WTC11 (cell line): ENCODE measurements around the gene DSE. TPM values are rescaled to one million over a fixed set of nuclear protein-coding genes. Genes with fewer than 3 reads are reported as not detected.

Experiments used
- AFF4 ChIP-seq: sonication (generic); formaldehyde crosslinking; IDR thresholded peaks from 2 replicates; pipeline ENCODE4 v1.8.1; 2023; ENCODE audit warnings: mild to moderate bottlenecking, missing genetic modification reagents, borderline replicate concordance
- ATF1 ChIP-seq: sonication (generic); formaldehyde crosslinking; IDR thresholded peaks from 2 replicates; pipeline ENCODE4 v1.8.1; 2023; ENCODE audit warnings: mild to moderate bottlenecking, moderate library complexity, missing genetic modification reagents
- CBFB ChIP-seq: sonication (generic); formaldehyde crosslinking; IDR thresholded peaks from 2 replicates; pipeline ENCODE4 v1.8.1; 2022; ENCODE audit warnings: mild to moderate bottlenecking, low read depth, missing genetic modification reagents
- CTCF ChIP-seq: fragments of 200-600 bp; IDR thresholded peaks from 2 replicates; pipeline ENCODE4 v1.8.0; 2022; ENCODE audit warnings: antibody characterized with exemption
- FOXJ3 ChIP-seq: sonication (generic); formaldehyde crosslinking; IDR thresholded peaks from 2 replicates; pipeline ENCODE4 v1.9.0; 2021; ENCODE audit warnings: missing genetic modification reagents, mild to moderate bottlenecking, borderline replicate concordance
- FOXP4 ChIP-seq: sonication (generic); formaldehyde crosslinking; IDR thresholded peaks from 2 replicates; pipeline ENCODE4 v1.8.0; 2022; ENCODE audit warnings: mild to moderate bottlenecking, missing genetic modification reagents
- GABPB1 ChIP-seq: sonication (generic); formaldehyde crosslinking; IDR thresholded peaks from 2 replicates; pipeline ENCODE4 v1.8.1; 2023; ENCODE audit warnings: mild to moderate bottlenecking, missing genetic modification reagents
- GRHL2 ChIP-seq: fragments of 250-450 bp; sonication (Bioruptor Pico); IDR thresholded peaks from 2 replicates; pipeline ENCODE4 v1.8.0; 2022; ENCODE audit warnings: mild to moderate bottlenecking, moderate library complexity; ENCODE audit not compliant: insufficient replicate concordance, severe bottlenecking
- IRF1 ChIP-seq: sonication (generic); formaldehyde crosslinking; IDR thresholded peaks from 2 replicates; pipeline ENCODE4 v1.8.0; 2023; ENCODE audit warnings: missing genetic modification reagents
- IRF2 ChIP-seq: sonication (generic); formaldehyde crosslinking; IDR thresholded peaks from 2 replicates; pipeline ENCODE4 v1.8.0; 2022; ENCODE audit warnings: low read depth, missing genetic modification reagents, borderline replicate concordance
- KAT7 ChIP-seq: sonication (generic); formaldehyde crosslinking; IDR thresholded peaks from 2 replicates; pipeline ENCODE4 v1.8.1; 2023; ENCODE audit warnings: missing genetic modification reagents, mild to moderate bottlenecking, borderline replicate concordance
- MAX ChIP-seq: sonication (generic); formaldehyde crosslinking; IDR thresholded peaks from 2 replicates; pipeline ENCODE4 v1.8.0; 2022; ENCODE audit warnings: mild to moderate bottlenecking, missing genetic modification reagents
- MLX ChIP-seq: sonication (generic); formaldehyde crosslinking; IDR thresholded peaks from 2 replicates; pipeline ENCODE4 v1.8.1; 2023; ENCODE audit warnings: mild to moderate bottlenecking, missing genetic modification reagents, moderate library complexity
- MXD4 ChIP-seq: fragments of 250-450 bp; sonication (Bioruptor Pico); IDR thresholded peaks from 2 replicates; pipeline ENCODE4 v1.8.0; 2021; ENCODE audit warnings: mild to moderate bottlenecking, moderate library complexity, borderline replicate concordance
- NFE2L1 ChIP-seq: sonication (generic); formaldehyde crosslinking; IDR thresholded peaks from 2 replicates; pipeline ENCODE4 v1.8.1; 2023; ENCODE audit warnings: missing genetic modification reagents
- NR1H2 ChIP-seq: sonication (generic); formaldehyde crosslinking; IDR thresholded peaks from 2 replicates; pipeline ENCODE4 v1.9.0; 2021; ENCODE audit warnings: mild to moderate bottlenecking, moderate library complexity, missing genetic modification reagents
- NR2C2 ChIP-seq: sonication (generic); formaldehyde crosslinking; IDR thresholded peaks from 2 replicates; pipeline ENCODE4 v1.8.0; 2022; ENCODE audit warnings: mild to moderate bottlenecking, missing genetic modification reagents
- OVOL2 ChIP-seq: fragments of 250-450 bp; sonication (Bioruptor Pico); IDR thresholded peaks from 2 replicates; pipeline ENCODE4 v1.9.0; 2021; ENCODE audit warnings: mild to moderate bottlenecking, borderline replicate concordance
- PRRX2 ChIP-seq: fragments of 250-450 bp; sonication (Bioruptor Pico); IDR thresholded peaks from 2 replicates; pipeline ENCODE4 v1.8.0; 2021; ENCODE audit warnings: mild to moderate bottlenecking
- RORB ChIP-seq: fragments of 250-450 bp; sonication (Bioruptor Pico); IDR thresholded peaks from 2 replicates; pipeline ENCODE4 v1.9.0; 2021; ENCODE audit warnings: mild to moderate bottlenecking
- SMAD3 ChIP-seq: sonication (generic); formaldehyde crosslinking; IDR thresholded peaks from 2 replicates; pipeline ENCODE4 v1.8.0; 2022; ENCODE audit warnings: missing genetic modification reagents, mild to moderate bottlenecking, borderline replicate concordance
- SP1 ChIP-seq: sonication (generic); formaldehyde crosslinking; conservative IDR thresholded peaks from 2 replicates; pipeline ENCODE4 v1.8.1; 2022; ENCODE audit warnings: missing genetic modification reagents
- TEAD4 ChIP-seq: sonication (generic); formaldehyde crosslinking; IDR thresholded peaks from 2 replicates; pipeline ENCODE4 v1.8.0; 2022; ENCODE audit warnings: mild to moderate bottlenecking, missing genetic modification reagents
- ZNF232 ChIP-seq: sonication (generic); formaldehyde crosslinking; IDR thresholded peaks from 2 replicates; pipeline ENCODE4 v1.8.0; 2022; ENCODE audit warnings: mild to moderate bottlenecking, missing genetic modification reagents
- ZNF317 ChIP-seq: sonication (generic); formaldehyde crosslinking; IDR thresholded peaks from 2 replicates; pipeline ENCODE4 v1.8.1; 2023; ENCODE audit warnings: low read depth, mild to moderate bottlenecking, moderate library complexity, missing genetic modification reagents, borderline replicate concordance
- ZNF396 ChIP-seq: fragments of 250-450 bp; sonication (Bioruptor Pico); IDR thresholded peaks from 2 replicates; pipeline ENCODE4 v1.8.0; 2021; ENCODE audit warnings: mild to moderate bottlenecking, moderate library complexity, borderline replicate concordance
- ZNF416 ChIP-seq: fragments of 250-450 bp; sonication (Bioruptor Pico); IDR thresholded peaks from 2 replicates; pipeline ENCODE4 v1.9.0; 2021; ENCODE audit warnings: mild to moderate bottlenecking, inconsistent platforms
- ZSCAN18 ChIP-seq: fragments of 250-450 bp; sonication (Bioruptor Pico); IDR thresholded peaks from 2 replicates; pipeline ENCODE4 v2.1.2; 2022; ENCODE audit warnings: mild to moderate bottlenecking, moderate library complexity
- total RNA-seq: library from RNA; stranded (reverse); gene quantifications from 3 replicates; pipeline ENCODE4 v1.2.3, GENCODE V29; 2021

The DSE gene
- total RNA-seq, 1 experiment from 2014 or later: 78.3 TPM

- peak; percentile 95 for TF ChIP-seq ZNF232
- peak; percentile 98 for TF ChIP-seq FOXP4 (CRISPR knock-in tag)
- peak; percentile 65; the same call in 1 of the 2 replicates for TF ChIP-seq ZNF317 (CRISPR knock-in tag)
- TF ChIP-seq NR2C2: no peak
- peak; percentile 96 for TF ChIP-seq SMAD3 (CRISPR knock-in tag)
- TF ChIP-seq TEAD4 (CRISPR knock-in tag): no peak
- peak; percentile 89 for TF ChIP-seq NFE2L1
- peak; percentile 69; the same call in 1 of the 2 replicates for TF ChIP-seq SP1 (CRISPR knock-in tag)
- TF ChIP-seq CBFB (CRISPR knock-in tag): peak; percentile 82; the same call in 1 of the 2 replicates
- TF ChIP-seq MLX (CRISPR knock-in tag): peak; percentile 88; the same call in 1 of the 2 replicates
- TF ChIP-seq OVOL2 (CRISPR knock-in tag): no peak
- TF ChIP-seq ATF1 (CRISPR knock-in tag): peak; percentile 94
- no peak for TF ChIP-seq ZNF416 (CRISPR knock-in tag)
- no peak for TF ChIP-seq MXD4 (CRISPR knock-in tag)
- peak; percentile 65; the same call in 1 of the 2 replicates for TF ChIP-seq IRF2
- no peak for TF ChIP-seq CTCF
- peak; percentile 94 for TF ChIP-seq IRF1 (CRISPR knock-in tag)
- peak; percentile 98 for TF ChIP-seq KAT7 (CRISPR knock-in tag)
- no peak for TF ChIP-seq GABPB1 (CRISPR knock-in tag)
- TF ChIP-seq ZSCAN18 (CRISPR knock-in tag): no peak
- TF ChIP-seq ZNF396: no peak
- TF ChIP-seq MAX: peak; percentile 99
- TF ChIP-seq NR1H2 (CRISPR knock-in tag): no peak
- TF ChIP-seq RORB (CRISPR knock-in tag): no peak
- TF ChIP-seq FOXJ3: no peak
- TF ChIP-seq GRHL2 (CRISPR knock-in tag): no peak
- no peak for TF ChIP-seq PRRX2 (CRISPR knock-in tag)
- peak; percentile 92; the same call in 1 of the 2 replicates for TF ChIP-seq AFF4 (CRISPR knock-in tag)
Observed at GRCh38 chr6:116461932-116462885, 91.5 kb downstream of the DSE start (continued).
